Endometrial microvascular endothelial cells (primary cell): ENCODE measurements around the gene PRRG4. TPM values are rescaled to one million over a fixed set of nuclear protein-coding genes. Genes with fewer than 3 reads are reported as not detected.
"Not testable (repeated sequence)": the region's sequence is repeated elsewhere in the genome, so short reads cannot be mapped to it uniquely, and the experiment has no call there.

ENCODE experiments used
- in situ Hi-C: cut with HindIII; loops from 2 replicates; pipeline ENCODE4 v1.10.0; 2017; ENCODE audit warnings: low sequenced_read_pairs, low pct_unique_long_range_greater_than_20kb; ENCODE audit errors: inconsistent ontology term
- total RNA-seq: library from RNA; depleted of rRNA; stranded (reverse); fragments of >200 nt; gene quantifications from one replicate; pipeline ENCODE4 v1.2.3, GENCODE V29; 2015; ENCODE audit errors: inconsistent ontology term

Gene PRRG4
- total RNA-seq: 0.19 TPM

DNA sequence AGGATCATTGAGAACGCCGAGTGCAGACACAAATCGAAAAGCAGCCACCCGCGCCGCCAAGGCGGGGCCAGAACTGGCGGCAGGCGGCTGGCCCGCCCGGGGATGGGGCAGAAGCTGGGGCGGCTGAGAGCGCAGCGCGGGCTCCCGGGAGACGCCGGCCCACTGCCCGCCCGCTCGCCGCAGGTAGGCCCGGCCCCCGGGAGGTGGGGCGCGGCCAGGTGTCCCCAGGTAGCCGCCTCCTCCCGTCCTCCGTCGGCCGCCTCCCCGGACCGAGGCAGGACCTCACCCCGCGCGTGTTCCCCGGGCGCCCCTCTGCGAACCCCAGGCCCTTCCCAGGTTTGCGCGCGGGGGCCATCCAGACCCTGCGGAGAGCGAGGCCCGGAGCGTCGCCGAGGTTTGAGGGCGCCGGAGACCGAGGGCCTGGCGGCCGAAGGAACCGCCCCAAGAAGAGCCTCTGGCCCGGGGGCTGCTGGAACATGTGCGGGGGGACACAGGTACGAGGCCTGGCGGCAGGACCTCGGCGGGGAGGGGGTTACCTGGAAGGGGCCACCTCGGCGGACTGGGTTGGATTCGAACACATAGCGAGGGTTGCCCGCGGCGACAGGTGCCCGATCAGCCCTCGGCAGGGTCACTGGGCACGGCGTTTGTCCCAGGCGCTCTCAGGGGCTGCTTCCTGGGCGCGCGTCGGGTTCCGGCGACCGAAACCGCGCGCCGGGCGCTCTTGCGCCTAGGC, at the start of gene PRRG4:
Gene PRRG4 (plus strand): TSS at position 248 of the 733 bp plus-strand sequence. CDS start 603 bp downstream, outside the sequence.
- in situ Hi-C loops: no loop called here

DNA sequence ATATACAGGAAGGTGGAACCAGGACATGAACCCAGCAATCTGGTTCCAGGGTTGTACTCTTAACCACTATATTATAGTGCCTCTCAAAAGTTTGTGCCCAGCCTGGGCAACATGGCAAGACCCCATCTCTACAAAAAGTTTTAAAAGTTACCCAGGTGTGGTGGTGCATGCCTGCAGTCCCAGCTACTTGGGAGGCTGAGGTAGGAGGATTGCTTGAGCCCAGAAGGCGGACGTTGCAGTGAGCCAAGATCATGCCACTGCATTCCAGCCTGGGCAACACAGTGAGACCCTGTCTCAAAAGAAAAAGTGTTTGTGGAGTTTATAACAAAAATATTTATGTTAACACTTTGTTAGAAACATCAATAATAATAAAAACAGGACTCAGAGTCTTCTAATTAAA, 48.9 kb upstream of the PRRG4 start:
- in situ Hi-C loops: not testable (repeated sequence)

DNA sequence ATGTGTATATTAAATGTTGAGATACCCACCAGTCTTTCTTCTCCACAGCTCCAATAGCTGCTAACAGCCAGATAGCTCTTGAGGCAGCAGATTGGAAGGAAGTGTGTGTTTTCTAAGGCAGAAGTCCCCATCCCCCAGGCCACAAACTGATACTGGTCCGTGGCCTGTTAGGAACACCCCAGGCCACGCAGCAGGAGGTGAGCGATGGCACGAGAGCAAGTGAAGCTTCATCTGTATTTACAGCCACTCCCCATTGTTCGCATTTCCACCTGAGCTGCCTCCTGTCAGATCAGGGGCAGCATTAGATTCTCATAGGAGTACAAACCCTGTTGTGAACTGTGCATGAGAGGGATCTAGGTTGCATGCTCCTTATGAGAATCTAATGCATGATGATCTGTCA, 48.0 kb upstream of the PRRG4 start:
- in situ Hi-C loops: no loop called here

GRCh38 chr11:32785262-32785661, 44.5 kb upstream of the PRRG4 start:
- in situ Hi-C loops: no loop called here

GRCh38 chr11:32786811-32787210, 42.9 kb upstream of the PRRG4 start:
- in situ Hi-C loops: no loop called here

GRCh38 chr11:32790916-32791315, 38.8 kb upstream of the PRRG4 start:
- in situ Hi-C loops: no loop called here

GRCh38 chr11:32792111-32792947, 37.4 kb upstream of the PRRG4 start:
- in situ Hi-C loops: no loop called here

DNA sequence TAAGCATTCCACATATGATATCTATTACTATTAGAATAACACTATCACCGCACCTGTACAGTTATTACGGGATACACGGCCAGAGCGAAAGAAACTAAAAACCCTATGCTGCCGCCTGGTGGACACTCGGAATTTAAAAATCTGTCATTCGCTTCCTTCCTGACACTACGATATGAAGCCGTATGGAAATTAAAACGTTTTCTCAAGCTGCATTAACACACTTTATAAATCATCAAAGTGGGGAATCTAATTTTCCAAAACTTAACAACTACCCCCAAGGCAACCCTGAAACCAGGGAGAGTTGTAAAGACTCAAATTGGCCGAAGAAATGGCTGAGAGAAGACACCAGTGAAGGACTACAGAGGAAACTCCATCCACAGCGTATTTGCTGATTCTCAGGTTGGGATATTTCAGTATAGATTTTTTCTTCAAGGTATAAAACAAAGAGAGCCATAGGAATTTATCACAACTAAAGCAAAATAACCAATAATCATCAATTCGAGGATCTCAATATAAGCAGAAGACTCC, 36.7 kb upstream of the PRRG4 start:
- in situ Hi-C loops: no loop called here

- in situ Hi-C loops: no loop called here
Measured at GRCh38 chr11:32794439-32794838, 35.3 kb upstream of the PRRG4 start, which contains the start of gene CCDC73. CCDC73 (minus strand) TSS chr11:32794662; CDS start chr11:32760243, 34,419 bp downstream.

DNA sequence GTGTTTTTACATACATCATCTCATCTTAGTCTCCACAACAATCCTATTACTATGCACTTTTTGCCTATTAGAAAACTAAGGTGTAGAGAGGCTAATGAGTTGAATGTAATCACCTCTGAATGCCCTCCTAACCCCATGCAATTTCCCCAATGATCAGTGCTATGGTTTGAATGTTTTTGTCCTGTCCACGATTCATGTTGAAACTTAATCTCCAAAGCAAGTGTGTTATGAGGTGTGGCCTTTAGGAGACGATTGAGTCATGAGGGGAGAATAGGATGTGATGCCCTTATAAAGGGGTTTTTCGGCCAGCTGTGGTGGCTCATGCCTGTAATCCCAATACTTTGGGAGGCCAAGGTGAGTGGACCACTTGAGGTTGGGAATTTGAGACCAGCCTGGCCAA, 33.3 kb upstream of the PRRG4 start:
- in situ Hi-C loops: no loop called here

GRCh38 chr11:32809313-32809712, 20.4 kb upstream of the PRRG4 start:
- in situ Hi-C loops: no loop called here

DNA sequence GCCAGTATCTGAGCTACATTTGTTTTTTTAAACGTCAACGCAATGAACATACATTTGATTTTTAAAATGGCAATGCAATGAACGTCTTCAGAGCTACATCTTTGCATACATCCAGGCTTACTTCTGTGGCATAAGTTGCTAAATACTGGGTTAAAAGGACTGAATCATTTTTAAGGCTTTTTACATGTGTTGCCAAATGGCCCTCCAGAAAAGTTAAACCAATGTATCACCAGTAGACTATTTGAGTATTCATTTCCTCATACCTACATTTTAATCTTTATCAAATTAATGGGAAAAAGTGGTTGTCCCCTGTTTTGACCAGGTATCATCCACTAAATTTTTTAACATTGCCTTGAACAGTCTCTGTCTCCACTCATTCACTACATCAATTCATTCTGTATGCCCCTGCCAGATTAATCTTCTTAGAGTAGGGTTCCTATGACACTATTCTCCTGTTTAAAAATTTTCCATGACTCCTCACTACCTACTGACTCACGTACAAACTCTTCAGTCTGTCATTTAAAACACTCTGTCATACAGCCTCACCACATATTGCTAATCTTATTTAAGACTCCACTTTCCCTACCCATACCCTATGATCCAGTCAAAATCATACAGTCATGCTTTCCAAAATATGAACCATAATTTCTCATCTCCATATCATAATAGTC, 12.4 kb upstream of the PRRG4 start:
- in situ Hi-C loops: no loop called here

DNA sequence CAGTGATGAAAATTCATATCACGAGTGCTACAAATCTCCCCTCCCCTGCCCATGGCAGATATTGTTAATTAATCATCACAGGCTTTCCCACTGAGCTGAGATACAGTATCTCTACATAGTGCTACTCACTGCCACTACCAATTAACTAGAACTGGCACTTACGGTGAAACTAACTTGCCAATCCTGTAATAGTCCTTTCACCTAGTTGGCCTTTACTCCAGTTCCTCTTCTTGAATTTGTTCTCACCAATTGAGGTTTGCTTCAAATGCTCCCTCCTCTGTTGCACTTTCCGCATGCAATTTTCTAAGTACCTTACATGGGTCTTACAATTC, 11.9 kb upstream of the PRRG4 start:
- in situ Hi-C loops: no loop called here

- in situ Hi-C loops: no loop called here
Measured at GRCh38 chr11:32819187-32819586, 10.5 kb upstream of the PRRG4 start.

- in situ Hi-C loops: no loop called here
Measured at GRCh38 chr11:32820497-32820896, 9.2 kb upstream of the PRRG4 start.

DNA sequence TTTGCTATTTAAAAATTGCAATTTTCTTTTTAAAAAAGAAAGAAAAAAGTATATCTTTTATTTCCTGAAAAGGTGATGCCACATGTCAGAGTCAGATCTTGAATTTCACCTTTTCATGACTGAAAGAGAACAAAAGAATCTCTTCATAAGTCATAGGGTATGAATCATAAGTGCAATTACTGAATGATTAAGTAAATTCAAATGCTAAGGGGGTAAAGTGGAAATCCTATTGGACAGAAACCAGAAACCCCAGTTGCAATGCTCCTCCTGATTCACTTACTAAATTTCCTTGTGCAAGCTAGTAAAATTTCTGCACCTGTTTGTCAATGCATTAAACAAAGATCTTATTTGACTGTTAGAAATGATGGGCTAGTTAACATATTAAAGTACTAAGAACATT, 8.2 kb upstream of the PRRG4 start:
- in situ Hi-C loops: no loop called here

- in situ Hi-C loops: no loop called here
Measured at GRCh38 chr11:32821917-32822560, 7.7 kb upstream of the PRRG4 start.

DNA sequence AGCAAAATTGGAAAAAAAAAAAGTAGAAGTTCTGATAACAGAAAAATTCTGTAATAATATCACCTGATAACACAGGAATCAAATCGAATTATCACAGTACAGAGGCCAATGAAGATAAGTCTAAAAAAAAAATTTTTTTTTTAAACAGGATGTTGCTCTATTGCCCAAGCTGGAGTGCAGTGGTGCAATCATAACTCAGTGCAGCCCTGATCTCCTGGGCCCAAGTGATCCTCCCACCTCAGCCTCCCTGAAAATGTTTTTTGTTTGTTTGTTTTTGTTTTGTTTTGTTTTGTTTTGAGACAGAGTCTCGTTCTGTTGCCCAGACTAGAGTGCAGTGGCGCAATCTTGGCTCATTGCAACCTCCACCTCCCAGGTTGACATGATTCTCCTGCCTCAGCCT, 6.1 kb upstream of the PRRG4 start:
- in situ Hi-C loops: not testable (repeated sequence)

DNA sequence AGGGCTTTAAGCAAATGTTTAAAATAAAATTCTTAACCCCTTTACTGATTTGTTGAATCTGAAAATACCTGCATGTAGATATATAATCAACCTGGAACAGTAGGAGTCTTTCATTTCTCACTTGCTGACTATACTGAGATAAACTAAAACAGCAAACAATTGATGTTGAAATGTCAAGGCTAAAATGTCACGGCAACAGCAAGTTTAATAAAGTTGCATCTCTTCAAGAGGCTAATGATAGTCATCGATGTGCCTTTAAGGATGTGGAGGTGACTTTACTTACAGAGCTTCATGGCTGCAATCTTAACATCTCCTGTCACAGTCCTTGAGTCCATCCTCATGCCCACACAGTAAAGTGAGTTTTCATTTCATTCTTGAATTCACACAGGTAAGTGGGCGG, 3.6 kb upstream of the PRRG4 start:
- in situ Hi-C loops: no loop called here
